HG03442 (cell line): ENCODE results near the gene ARHGEF2.
"Not testable (repeated sequence)": the region's sequence is repeated elsewhere in the genome, so short reads cannot be mapped to it uniquely, and the experiment has no call there.

Experiments
- ATAC-seq: cut with Tn5 transposase; IDR thresholded peaks from one replicate; pipeline ENCODE4 v1.9.1; 2021; ENCODE audit warnings: mild to moderate bottlenecking, moderate library complexity; ENCODE audit not compliant: unreplicated experiment

Gene ARHGEF2

DNA sequence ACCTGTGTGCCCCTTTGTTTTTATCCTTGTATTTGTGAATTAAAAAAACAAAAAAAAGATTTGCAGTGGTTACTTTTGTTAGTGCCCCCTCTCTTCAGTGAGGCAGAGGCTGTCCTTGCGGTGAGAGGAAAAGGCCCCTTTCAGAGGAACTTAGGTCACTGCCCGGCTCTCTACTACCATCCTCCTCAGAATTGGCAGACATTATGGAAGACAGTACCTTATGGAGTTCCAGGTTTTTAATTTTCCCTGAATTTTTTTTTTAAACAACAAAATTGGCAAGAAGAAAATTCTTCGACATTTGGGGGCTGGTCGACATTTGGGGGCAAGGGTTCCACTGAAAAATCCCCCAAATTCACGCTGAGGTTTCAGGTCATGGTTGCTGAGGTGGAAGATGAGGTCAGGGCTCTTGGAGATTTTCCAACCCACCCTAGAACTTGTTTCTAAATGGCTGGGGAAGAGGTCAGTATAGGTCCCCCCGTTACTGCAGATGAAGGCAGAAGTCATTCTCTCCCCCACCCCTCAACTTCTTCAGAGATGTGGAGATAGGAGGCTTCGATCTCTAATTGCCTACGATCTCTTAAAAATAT is 31.6 kb downstream of the ARHGEF2 start:
- ATAC-seq = no peak

DNA sequence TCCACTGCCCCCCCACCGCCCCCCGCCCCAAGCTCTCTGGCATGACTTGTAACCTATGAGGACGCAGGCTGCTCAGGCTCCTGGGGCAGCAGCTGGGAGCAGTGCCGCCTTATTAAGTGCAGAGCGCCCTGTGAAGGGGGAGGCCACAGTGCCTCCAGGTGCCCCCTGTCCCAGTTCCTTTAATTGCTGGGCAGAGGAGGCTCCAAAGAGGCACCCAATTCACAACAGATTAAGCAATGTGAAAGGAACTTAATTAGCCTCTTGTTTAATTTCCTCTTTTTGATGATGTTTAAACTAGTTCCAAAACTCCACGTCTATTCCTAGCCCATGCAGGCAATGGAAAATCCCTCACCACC is 33.9 kb downstream of the ARHGEF2 start:
- no peak for ATAC-seq

DNA sequence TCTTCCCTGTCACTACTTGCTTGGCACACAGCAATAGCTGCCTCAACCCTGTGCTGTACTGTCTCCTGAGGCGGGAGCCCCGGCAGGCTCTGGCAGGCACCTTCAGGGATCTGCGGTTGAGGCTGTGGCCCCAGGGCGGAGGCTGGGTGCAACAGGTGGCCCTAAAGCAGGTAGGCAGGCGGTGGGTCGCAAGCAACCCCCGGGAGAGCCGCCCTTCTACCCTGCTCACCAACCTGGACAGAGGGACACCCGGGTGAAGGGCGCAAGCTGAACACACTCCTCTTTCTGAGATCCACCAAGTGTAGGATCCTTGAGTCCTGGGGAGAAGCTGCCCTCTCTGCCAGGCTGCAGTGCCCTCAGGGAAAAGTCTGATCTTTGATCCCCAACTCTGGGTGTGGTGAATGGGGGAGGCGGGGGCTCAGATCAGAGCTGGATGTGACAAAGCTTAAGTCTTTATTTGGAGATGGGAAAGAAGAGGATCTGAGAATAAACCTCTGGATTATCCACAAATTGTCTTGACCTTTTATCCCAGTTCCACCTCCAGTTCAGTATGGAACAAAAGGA is 35.7 kb downstream of the ARHGEF2 start:
- ATAC-seq = no peak

DNA sequence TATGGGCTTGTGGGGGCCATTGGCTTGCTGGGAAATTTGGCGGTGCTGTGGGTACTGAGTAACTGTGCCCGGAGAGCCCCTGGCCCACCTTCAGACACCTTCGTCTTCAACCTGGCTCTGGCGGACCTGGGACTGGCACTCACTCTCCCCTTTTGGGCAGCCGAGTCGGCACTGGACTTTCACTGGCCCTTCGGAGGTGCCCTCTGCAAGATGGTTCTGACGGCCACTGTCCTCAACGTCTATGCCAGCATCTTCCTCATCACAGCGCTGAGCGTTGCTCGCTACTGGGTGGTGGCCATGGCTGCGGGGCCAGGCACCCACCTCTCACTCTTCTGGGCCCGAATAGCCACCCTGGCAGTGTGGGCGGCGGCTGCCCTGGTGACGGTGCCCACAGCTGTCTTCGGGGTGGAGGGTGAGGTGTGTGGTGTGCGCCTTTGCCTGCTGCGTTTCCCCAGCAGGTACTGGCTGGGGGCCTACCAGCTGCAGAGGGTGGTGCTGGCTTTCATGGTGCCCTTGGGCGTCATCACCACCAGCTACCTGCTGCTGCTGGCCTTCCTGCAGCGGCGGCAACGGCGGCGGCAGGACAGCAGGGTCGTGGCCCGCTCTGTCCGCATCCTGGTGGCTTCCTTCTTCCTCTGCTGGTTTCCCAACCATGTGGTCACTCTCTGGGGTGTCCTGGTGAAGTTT is 36.4 kb downstream of the ARHGEF2 start:
- ATAC-seq = no peak

DNA sequence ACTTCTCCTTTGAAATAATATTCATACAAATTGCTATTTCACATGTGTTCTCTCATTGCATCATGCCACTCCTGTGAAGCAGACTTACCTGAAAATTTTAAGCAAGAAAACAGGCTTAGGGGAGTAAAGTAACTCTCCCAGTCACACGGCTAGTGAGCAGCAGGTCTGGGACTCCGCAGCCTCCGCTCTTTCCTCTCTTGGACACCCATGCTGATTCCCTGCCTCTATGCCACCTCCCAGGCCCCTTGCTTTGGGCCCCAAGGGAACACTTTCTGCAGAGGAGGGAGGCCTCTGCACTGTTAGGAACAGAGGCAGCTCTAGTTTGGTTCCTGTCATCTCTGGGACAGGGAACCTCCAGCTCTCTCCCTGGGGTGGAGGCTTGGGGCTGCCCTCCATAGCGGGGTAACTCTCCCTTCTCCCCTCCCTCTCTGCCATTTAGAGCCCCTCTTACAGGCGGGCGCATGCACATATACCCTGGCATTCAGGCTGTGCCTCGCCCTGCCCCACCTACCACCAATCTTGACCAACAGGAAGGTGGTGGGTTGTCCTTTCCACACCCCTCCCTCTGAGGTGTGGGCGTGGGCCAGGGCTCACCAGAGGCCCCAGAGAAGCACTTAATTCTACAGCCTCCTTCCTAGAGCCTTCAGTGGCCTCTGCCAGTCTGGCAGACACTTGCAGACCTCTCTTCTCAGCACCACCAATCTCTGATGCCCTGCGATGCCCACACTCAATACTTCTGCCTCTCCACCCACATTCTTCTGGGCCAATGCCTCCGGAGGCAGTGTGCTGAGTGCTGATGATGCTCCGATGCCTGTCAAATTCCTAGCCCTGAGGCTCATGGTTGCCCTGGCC is 37.1 kb downstream of the ARHGEF2 start, which contains the start of gene RXFP4:
Gene RXFP4, plus strand, starts transcription at position 646 of the 852 bp plus-strand sequence. Its CDS starts 72 bp downstream, at position 718.
- no peak for ATAC-seq

DNA sequence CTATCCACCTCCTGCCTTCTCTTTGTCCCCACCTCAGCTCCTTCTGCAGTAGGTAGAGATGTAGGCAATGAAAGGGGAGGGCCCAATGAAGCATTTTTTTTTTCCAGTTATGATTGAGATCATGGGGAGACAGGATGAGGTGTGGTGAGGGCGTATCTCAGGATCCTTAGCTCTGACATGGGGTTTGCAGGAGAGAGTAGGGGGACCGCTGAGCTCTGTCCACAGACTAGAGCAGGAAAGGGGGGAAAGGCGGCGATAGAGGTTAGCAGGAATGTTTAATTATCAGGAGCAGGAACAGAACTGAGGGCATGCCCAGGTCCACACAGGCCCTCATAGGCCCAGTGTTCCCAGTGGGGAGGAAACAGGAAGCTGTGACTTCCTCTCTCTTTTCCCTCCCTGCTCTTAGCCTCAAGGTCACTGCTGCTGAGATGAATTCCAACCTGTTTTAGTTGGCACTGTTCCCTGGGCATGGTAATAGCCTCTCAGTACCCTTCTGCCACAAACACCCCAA is 37.8 kb downstream of the ARHGEF2 start:
- ATAC-seq = no peak

DNA sequence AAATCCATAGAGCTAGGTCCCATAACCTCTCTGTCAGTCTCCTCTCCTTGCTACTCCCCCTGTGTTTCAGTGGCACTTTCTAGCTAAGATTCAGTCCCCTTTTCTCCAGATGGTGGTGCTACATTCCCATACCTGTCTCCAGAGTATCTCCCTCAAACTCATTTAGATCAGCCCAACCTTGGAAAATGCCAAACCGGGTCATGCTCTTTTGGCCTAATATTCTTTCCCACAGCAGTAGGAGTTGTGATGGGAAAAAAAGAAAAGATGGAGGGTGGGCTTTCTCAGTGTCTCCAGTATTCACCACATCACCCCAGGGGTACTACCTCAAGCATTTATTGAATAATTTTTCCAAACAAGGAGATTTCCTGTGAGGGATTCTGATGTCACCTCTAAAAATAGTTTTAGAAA is 40.1 kb downstream of the ARHGEF2 start:
- ATAC-seq = no peak

DNA sequence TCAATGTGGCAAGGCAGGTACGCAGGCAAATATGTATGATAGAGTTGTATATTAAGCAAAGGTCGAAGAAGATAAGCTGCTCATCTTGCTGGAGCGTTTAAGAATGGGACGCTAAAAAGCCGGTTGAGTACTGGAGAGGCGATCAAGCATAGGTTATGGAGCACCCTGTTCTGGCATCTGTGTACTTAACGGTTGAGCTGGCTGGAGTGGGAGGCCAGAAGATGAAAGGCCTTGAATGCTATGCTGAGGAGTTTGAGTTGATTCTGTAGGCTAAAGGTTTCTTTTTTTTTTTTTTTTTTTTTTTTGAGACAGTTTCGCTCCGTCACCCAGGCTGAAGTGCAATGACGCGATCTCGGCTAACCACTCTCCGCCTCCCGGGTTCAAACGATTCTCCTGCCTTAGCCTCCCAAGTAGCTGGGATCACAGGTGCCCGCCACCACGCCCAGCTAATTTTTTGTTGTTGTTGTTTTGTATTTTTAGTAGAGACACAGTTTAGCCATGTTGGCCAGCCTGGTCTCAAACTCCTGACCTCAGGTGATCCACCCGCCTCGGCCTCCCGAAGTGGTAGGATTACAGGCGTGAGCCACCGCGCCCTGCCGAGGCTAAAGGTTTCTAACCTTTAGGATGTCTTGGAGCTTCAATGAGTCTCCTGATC is 43.3 kb downstream of the ARHGEF2 start:
- ATAC-seq = no peak

DNA sequence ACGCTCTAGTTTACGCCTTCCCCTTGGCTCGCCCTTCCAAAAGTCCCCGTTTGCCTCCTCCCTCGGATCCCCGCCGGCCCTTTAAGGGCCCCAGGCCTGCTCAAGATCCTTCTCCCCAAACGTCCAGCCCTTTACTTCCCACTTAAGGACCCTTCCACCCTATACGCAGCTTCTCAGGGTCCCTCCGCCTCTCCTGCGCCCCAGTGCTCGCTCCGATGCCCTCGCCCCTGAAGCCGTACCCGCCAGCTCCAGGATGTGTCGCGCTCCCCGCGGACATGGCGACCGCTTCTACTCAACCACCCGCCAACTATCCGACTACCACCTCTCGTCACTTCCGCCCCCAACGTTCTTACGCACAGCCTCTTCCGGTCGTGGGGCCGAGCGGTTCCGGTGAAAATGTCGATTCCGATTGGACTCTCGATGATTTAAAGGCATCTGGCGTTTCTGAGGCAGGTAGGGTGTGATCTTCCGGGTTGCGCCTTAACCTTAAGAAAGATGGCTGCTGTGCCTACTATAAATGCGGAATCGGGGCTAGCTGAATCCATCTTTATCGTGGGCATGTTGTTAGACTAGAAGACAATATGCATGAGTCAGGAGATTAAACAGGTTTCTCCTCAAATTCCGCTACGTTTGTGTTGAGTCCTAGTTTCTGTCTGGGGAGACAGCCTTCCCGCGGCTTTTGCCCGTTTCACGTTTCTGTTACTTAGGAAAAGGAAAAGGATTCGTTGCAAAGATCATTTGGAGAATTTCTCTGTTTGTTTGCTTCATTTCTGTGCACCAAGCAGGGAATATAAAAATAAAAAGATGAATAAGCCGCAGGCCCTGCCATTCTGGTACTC is 44.0 kb downstream of the ARHGEF2 start, which contains the start of gene KHDC4:
Gene KHDC4, minus strand, starts transcription at position 317 of the 839 bp plus-strand sequence. Its CDS starts 40 bp downstream, at position 277.
- ATAC-seq = peak; percentile 93

DNA sequence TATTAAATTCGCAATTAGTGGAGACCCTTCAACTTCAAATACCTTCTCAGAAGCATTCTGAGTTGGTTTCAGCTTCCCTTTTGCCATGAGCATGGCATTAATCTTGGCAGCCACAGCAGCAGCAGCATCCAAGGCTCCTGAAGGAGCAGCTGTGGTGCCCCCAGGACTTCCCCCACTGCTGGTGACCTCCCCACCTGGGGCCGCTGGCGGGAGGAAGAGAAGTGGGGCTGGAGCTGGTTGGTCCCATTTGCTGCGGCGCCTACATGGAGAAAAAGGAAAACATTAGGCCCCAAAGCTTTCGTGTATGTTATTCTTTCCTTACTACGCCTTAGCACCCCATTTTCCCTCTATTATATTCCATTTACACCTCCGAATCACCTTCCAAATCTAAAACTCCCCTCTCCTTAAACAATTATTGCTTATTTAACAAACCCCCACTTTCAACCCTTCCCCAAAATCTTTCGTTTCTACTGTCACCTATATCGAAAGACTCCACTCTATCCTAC is 44.7 kb downstream of the ARHGEF2 start:
- no peak for ATAC-seq

DNA sequence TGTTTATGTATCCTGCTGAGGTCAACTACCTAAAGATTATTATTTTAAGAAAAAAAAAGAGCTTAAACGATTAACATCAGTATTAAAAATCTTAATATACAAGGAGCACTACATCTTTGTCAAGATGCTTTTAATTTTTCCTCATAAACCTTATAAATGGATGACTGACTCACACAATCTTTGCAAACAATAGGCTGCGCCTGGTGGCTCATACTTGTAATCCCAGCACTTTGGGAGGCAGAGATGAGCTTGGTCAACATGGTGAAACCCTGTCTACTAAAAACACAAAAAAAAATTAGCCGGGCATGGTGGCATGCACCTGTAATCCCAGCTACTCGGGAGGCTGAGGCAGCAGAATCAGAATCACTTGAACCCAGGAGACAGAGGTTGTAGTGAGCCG is 45.9 kb downstream of the ARHGEF2 start:
- ATAC-seq = no peak

DNA sequence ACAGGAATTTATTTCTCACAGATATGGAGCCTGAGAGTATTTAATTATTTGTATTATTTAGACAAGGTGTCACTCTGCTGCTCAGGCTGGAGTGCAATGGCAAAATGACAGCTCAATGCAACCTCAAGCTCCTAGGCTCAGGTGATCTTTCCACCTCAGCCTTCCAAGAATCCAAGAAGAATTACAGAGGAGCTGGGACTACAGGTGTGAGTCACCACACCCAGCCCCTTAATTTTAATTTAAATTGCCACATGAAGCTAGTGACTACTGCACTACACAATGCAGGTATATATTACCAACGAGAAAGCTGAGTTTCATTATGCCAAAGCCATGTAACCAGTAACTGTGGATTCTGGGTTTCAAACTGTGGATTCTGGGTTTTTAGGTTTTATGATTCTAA is 46.3 kb downstream of the ARHGEF2 start:
- ATAC-seq = no peak

DNA sequence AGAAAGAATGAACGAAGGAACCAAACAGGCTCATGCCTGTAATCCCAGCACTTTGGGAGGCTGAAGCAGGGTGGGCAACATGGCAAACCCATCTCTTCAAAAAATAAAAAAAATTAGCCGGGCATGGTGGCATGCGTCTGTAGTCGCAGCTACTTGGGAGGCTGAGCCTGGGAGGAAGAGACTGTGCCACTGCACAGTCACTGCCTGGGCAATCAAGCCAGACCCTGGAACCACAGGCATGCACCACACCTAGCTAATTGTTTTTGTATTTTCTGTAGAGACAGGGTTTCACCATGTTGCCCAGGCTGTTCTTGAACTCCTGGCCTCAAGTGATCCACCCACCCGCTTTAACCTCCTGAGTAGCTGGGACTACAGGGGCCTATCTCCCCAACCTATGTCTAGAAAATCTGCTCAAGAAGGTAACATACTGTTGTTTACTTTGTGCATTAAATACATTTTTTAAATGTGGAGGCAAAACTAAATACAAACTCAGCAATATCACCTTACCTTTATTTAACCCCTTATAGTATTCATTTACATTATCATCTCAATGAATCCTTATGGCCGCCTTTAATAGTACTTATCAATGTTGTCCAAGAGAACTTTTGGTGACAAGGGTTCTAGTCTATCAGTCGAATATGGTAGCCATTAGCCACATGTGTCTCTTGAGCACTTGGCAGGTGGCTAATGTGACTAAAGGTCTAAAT is 46.9 kb downstream of the ARHGEF2 start:
- ATAC-seq = no peak

DNA sequence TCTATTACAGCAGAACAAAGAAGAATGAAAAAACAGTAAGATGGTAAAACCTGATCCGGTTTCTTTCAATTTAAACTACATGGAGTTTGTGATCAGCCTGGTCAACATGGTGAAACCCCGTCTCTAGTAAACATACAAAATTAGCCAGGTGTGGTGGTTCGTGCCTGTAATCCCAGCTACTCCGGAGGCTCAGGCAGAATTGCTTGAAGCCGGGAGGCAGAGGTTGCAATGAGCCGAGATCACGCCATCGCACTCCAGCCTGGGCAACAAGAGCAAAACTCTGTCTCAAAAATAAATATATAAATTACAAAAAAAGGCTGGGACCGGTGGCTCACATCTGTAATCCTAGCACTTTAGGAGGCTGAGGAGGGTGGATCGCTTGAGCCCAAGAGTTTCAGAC is 47.6 kb downstream of the ARHGEF2 start:
- ATAC-seq = not testable (repeated sequence)

DNA sequence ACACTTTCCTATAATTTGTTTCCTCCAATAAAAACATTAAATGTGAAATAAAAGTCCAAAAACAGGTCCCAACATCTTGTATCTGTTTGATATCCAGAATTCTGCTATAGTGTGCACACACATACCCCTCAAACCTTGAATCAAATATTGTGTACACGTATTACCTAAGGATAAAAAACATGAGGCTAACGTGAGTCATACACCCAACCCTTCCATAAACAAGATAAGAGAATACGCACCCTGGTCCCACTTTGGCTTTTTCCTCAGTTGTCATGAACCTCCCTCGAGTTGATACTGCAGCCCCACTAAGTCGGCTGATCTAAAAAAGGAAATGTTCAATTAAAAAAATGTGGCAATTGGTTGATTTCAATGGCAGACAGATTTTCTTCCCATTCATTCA is 49.3 kb downstream of the ARHGEF2 start:
- no peak for ATAC-seq

DNA sequence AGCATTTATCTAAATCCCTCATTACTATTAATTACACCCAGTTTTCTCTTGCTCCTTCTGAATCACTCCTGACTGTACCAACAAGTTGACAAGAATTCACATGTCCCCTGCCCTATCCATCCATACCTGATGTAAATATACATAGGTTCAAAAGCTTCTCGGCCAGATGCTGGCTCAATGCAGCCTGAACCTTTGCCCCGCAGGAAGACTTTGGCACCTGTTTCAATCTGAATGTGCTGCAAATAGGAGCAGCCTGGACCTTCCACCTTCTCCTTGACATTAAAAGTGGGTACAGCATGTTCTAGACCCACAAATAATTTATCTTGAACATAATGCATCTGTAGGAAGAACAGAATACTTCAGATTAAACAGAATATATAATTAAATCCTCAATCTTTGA is 52.8 kb downstream of the ARHGEF2 start:
- no peak for ATAC-seq

DNA sequence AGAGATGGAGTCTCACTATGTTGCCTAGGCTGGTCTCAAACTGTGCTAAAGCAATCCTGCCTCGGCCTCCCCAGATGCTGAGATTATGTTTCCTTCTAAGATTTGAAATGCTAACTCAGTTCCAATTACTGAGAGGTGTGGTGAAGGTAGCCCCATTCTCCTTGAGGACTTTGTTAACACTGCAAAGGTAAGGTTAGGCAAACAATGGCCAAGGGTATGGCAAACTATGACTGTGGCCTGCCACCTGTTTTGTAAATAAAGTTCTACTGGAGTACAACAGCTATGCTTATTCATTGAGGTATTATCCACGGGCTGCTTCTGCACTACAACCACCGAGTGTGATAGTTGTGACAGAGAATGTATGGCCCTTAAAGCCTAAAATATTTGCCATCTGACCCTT is 57.6 kb downstream of the ARHGEF2 start:
- ATAC-seq = no peak

DNA sequence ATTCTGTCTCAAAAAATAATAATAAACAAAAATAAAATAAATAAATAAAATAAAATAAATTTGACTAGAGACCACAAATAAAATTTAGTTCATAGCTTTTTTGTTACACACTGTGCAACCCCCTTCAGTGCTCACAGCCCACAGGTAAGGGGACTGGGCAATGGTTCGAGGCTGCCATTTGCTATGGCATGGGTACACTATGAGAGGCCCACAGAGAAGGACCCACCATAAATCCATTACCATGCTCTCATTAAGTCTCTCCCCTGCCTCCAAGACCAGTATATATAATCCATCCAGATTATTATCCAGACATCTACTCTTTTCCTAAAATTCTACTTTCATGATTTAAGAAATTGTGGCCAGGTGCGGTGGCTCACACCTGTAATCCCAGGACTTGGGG is 58.5 kb downstream of the ARHGEF2 start:
- no peak for ATAC-seq

DNA sequence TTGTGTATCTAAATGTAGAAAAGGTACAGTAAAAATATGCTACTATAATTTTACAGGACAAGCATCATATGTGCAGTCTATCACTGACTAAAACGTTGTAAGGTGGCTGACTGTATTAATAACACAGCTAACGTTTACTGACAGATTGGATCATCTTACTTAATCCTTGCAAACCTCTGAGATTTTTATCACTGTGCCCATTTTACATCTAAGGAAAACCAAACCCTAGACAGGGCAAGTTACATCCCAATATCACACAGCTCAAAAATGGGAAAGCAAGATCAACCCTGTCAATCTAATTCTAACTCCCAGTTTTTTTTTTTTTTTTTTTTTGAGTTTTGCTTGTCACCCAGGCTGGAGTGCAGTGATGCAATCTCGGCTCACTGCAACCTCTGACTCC is 59.7 kb downstream of the ARHGEF2 start:
- ATAC-seq = no peak
